ENCODE data around the gene CAB39.

Gene CAB39

GRCh38 chr2:230823264-230823964, 110.8 kb downstream of the CAB39 start:
- no peak for DNase-seq

GRCh38 chr2:230824406-230824978, 111.8 kb downstream of the CAB39 start:
- DNase-seq = peak; percentile 59

GRCh38 chr2:230825354-230825753, 112.7 kb downstream of the CAB39 start:
- no peak for DNase-seq

GRCh38 chr2:230827774-230828271, 115.2 kb downstream of the CAB39 start:
- no peak for DNase-seq

GRCh38 chr2:230828272-230828961, 115.8 kb downstream of the CAB39 start:
- peak; percentile 6 for DNase-seq

GRCh38 chr2:230829293-230829692, 116.7 kb downstream of the CAB39 start:
- DNase-seq = no peak

- no peak for DNase-seq
Measured at GRCh38 chr2:230829959-230830358, 117.3 kb downstream of the CAB39 start.

GRCh38 chr2:230830428-230830827, 117.8 kb downstream of the CAB39 start:
- no peak for DNase-seq

GRCh38 chr2:230840301-230840700, 127.7 kb downstream of the CAB39 start:
- no peak for DNase-seq

- no peak for DNase-seq
Measured at GRCh38 chr2:230842473-230842872, 129.8 kb downstream of the CAB39 start.

GRCh38 chr2:230843132-230843531, 130.5 kb downstream of the CAB39 start:
- no peak for DNase-seq

- DNase-seq = no peak
Measured at GRCh38 chr2:230846360-230846759, 133.7 kb downstream of the CAB39 start.

GRCh38 chr2:230847883-230848388, 135.3 kb downstream of the CAB39 start:
- peak; percentile 38 for DNase-seq

GRCh38 chr2:230849633-230850357, 137.2 kb downstream of the CAB39 start:
- no peak for DNase-seq

GRCh38 chr2:230850358-230850658, 137.7 kb downstream of the CAB39 start:
- DNase-seq = no peak

GRCh38 chr2:230852113-230852512, 139.5 kb downstream of the CAB39 start:
- no peak for DNase-seq

GRCh38 chr2:230861552-230862255, 149.1 kb downstream of the CAB39 start:
- DNase-seq = peak; percentile 45

- no peak for DNase-seq
Measured at GRCh38 chr2:230862292-230862691, 149.7 kb downstream of the CAB39 start.

GRCh38 chr2:230863031-230863430, 150.4 kb downstream of the CAB39 start:
- DNase-seq = no peak

GRCh38 chr2:230863442-230864121, 150.9 kb downstream of the CAB39 start:
- DNase-seq = no peak

GRCh38 chr2:230864122-230864604, 151.5 kb downstream of the CAB39 start:
- DNase-seq = no peak

All from NCI-H146 (cell line).